ENCODE measurements around the gene YWHAB.

Gene YWHAB

GRCh38 chr20:44911264-44911921 is 25.9 kb downstream of the YWHAB start:
- no peak overlapping the region for H3K4me3 ChIP-seq (ENCODE audit: control insufficient read depth, low read depth, low read length)
- TF ChIP-seq CTCF (conservative IDR thresholded peaks at IDR 0.05; ENCODE audit: control insufficient read depth, insufficient read depth, low read depth, low read length), result peak; percentile 46
- peak; percentile 53 for DNase-seq (ENCODE audit: low read depth)

GRCh38 chr20:44912189-44912588 is 26.7 kb downstream of the YWHAB start:
- DNase-seq (ENCODE audit: low read depth), result no peak
- TF ChIP-seq CTCF (conservative IDR thresholded peaks at IDR 0.05; ENCODE audit: control insufficient read depth, insufficient read depth, low read depth, low read length), result no peak
- H3K4me3 ChIP-seq (ENCODE audit: control insufficient read depth, low read depth, low read length), result no peak overlapping the region

- no peak overlapping the region for H3K4me3 ChIP-seq (ENCODE audit: control insufficient read depth, low read depth, low read length)
- no peak for DNase-seq (ENCODE audit: low read depth)
- no peak for TF ChIP-seq CTCF (conservative IDR thresholded peaks at IDR 0.05; ENCODE audit: control insufficient read depth, insufficient read depth, low read depth, low read length)
These were observed 29.4 kb downstream of the YWHAB start for GRCh38 chr20:44914924-44915323.

GRCh38 chr20:44916586-44916985 is 31.1 kb downstream of the YWHAB start:
- TF ChIP-seq CTCF (conservative IDR thresholded peaks at IDR 0.05; ENCODE audit: control insufficient read depth, insufficient read depth, low read depth, low read length), result no peak
- no peak for DNase-seq (ENCODE audit: low read depth)
- H3K4me3 ChIP-seq (ENCODE audit: control insufficient read depth, low read depth, low read length), result no peak overlapping the region

GRCh38 chr20:44917399-44917798 is 31.9 kb downstream of the YWHAB start:
- no peak for DNase-seq (ENCODE audit: low read depth)
- no peak overlapping the region for H3K4me3 ChIP-seq (ENCODE audit: control insufficient read depth, low read depth, low read length)
- no peak for TF ChIP-seq CTCF (conservative IDR thresholded peaks at IDR 0.05; ENCODE audit: control insufficient read depth, insufficient read depth, low read depth, low read length)

- DNase-seq (ENCODE audit: low read depth), result no peak
- no peak for TF ChIP-seq CTCF (conservative IDR thresholded peaks at IDR 0.05; ENCODE audit: control insufficient read depth, insufficient read depth, low read depth, low read length)
These were observed 32.8 kb downstream of the YWHAB start for GRCh38 chr20:44918342-44918741.

GRCh38 chr20:44918761-44919160 is 33.3 kb downstream of the YWHAB start:
- no peak for DNase-seq (ENCODE audit: low read depth)
- no peak for TF ChIP-seq CTCF (conservative IDR thresholded peaks at IDR 0.05; ENCODE audit: control insufficient read depth, insufficient read depth, low read depth, low read length)
- H3K4me3 ChIP-seq (ENCODE audit: control insufficient read depth, low read depth, low read length), result no peak overlapping the region

More at GRCh38 chr20:44918342-44918741, 32.8 kb downstream of the YWHAB start:
- no peak overlapping the region for H3K4me3 ChIP-seq (ENCODE audit: control insufficient read depth, low read depth, low read length)
